ENCODE measurements around the gene RBMS3. TPM values are rescaled to one million over a fixed set of nuclear protein-coding genes. Genes with fewer than 3 reads are reported as not detected.

The RBMS3 gene
- total and polyA plus RNA-seq, 2 of the 8 experiments (the other 6 are each of a cell fraction or from before 2014, with no cell fraction given) = 3.7 to 6.9 TPM

DNA sequence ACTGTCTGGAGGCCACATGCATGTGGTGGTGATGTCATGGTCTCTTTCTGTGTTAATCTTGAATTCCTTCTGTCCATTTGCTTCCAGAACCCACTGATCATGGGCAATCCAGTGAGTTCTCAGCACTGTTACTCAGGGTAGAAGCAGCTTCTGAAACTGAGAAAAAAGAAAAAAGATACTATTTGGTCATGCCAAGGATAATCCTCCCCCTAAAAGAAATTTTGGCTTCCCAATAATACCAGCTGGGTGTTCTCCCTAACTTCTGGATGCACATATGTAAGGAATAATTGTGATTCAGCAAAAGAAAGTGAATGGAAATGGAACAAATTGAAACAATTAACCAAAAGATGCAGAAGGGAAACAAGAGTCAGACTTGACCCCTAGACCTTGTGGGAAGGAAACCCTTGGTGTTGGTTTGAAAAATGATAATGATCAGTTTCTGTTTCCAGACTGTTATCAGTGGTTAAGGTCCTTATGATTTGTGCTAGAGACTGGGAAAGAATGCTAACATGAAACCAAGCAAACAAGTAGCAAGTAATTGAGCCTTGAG lies 92.3 kb downstream of the RBMS3 start:
- ChIA-PET POLR2A (ENCODE audit: partially characterized antibody) (interaction anchor here (0.7 kb wide), 1 partner anchor 120 kb away, joined by 3 read pairs; no protein-coding TSS in a partner anchor), CTCF (ENCODE audit: partially characterized antibody) (interaction anchor here (1.5 kb wide), 1 partner anchor 231 kb away, joined by 4 read pairs; no protein-coding TSS in a partner anchor)
- no peaks in the 10 kb centered on the region for H3K79me2 ChIP-seq (ENCODE audit: control insufficient read depth in 1 of 2, insufficient read depth in 2 of 2, low read length in 2 of 2)
- H3K79me1 ChIP-seq (ENCODE audit: low read depth, low read length) = no peaks in the 10 kb centered on the region
- H4K5ac ChIP-seq (ENCODE audit: insufficient read length, low read depth, low read length) = no peak overlapping the region
- no peak overlapping the region for H2BK120ac ChIP-seq (replicated peaks; ENCODE audit: low read depth, low read length)
- DNase-seq (ENCODE audit: low read depth in 1 of 2, low spot score in 2 of 2) (no peak), FAIRE-seq (no peak)
- no peak overlapping the region for H2BK20ac ChIP-seq (ENCODE audit: low read length)
- H2BK12ac ChIP-seq (ENCODE audit: low read depth, low read length) = no peak overlapping the region
- H2BK15ac ChIP-seq (ENCODE audit: low read length) = no peak overlapping the region
- H3K18ac ChIP-seq (ENCODE audit: extremely low read depth, low read length) = no peak overlapping the region
- H3K4me3 ChIP-seq (ENCODE audit: extremely low read depth in 1 of 4, insufficient read depth in 2 of 4, low read depth in 3 of 4, low read length in 4 of 4) = no peak overlapping the region
- no peak overlapping the region for H3K4me2 ChIP-seq (ENCODE audit: insufficient read depth in 1 of 2, low read depth in 2 of 2, low read length in 2 of 2)
- no peak overlapping the region for H4K8ac ChIP-seq (ENCODE audit: extremely low read depth, insufficient read depth, low read length)
- no peak overlapping the region for H2AFZ ChIP-seq (ENCODE audit: low read length)
- no peak overlapping the region for H3K56ac ChIP-seq (replicated peaks; ENCODE audit: insufficient read length, low read depth, low read length)
- H3K9me3 ChIP-seq (ENCODE audit: insufficient read depth in 2 of 2, low read depth in 1 of 2, low read length in 1 of 2) = no peaks in the 10 kb centered on the region
- H2BK5ac ChIP-seq (ENCODE audit: low read depth, low read length) = no peak overlapping the region
- no peak overlapping the region for H3K23ac ChIP-seq (ENCODE audit: insufficient read length)
- no peaks in the 10 kb centered on the region for H3K36me3 ChIP-seq (ENCODE audit: control insufficient read depth in 2 of 4, insufficient read depth in 4 of 4, low read length in 3 of 4)
- H3K23me2 ChIP-seq (ENCODE audit: low read depth, low read length) = no peaks in the 10 kb centered on the region
- H3K9ac ChIP-seq (replicated peaks in 1 of 4; ENCODE audit: extremely low read depth in 1 of 4, low read depth in 3 of 4, low read length in 3 of 4) = no peak overlapping the region
- H3K4me1 ChIP-seq (replicated peaks in 1 of 4; ENCODE audit: control insufficient read depth in 3 of 4, insufficient read depth in 4 of 4, low read length in 3 of 4) = no peaks in the 10 kb centered on the region
- H3K27ac ChIP-seq (ENCODE audit: low read depth, low read length) = no peak overlapping the region
- no peak overlapping the region for H3K4ac ChIP-seq (replicated peaks; ENCODE audit: insufficient read length, low read depth, low read length)
- H4K20me1 ChIP-seq (replicated peaks in 1 of 2; ENCODE audit: control insufficient read depth in 1 of 2, insufficient read depth in 2 of 2, low read length in 2 of 2) = no peaks in the 10 kb centered on the region
- H2AK5ac ChIP-seq (ENCODE audit: low read depth, low read length) = no peak overlapping the region
- H3K14ac ChIP-seq (ENCODE audit: insufficient read length) = no peak overlapping the region
- no peaks in the 10 kb centered on the region for H3K27me3 ChIP-seq (replicated peaks in 1 of 4; ENCODE audit: control insufficient read depth in 3 of 4, extremely low read depth in 1 of 4, insufficient read depth in 3 of 4, low read length in 3 of 4)
- no peak overlapping the region for H4K91ac ChIP-seq (replicated peaks; ENCODE audit: insufficient read length, low read length)
- TF ChIP-seq, protein P1, sequence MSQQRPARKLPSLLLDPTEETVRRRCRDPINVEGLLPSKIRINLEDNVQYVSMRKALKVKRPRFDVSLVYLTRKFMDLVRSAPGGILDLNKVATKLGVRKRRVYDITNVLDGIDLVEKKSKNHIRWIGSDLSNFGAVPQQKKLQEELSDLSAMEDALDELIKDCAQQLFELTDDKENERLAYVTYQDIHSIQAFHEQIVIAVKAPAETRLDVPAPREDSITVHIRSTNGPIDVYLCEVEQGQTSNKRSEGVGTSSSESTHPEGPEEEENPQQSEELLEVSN (IDR thresholded peaks at IDR 0.05) = no peak
- TF ChIP-seq TBP (IDR thresholded peaks at IDR 0.05; ENCODE audit: low read depth, low read length) = no peak
- TF ChIP-seq EGR1 (IDR thresholded peaks at IDR 0.05; ENCODE audit: borderline replicate concordance, low read depth, low read length) = no peak
- TF ChIP-seq SIN3A (conservative IDR thresholded peaks at IDR 0.05 in 1 of 2, IDR thresholded peaks at IDR 0.05 in 1 of 2; ENCODE audit: low read depth in 1 of 2, low read length in 2 of 2) = no peak
